Activated B cell treated with CpG ODN at 0.5 μM for 24 hours (primary cell): Measurements from ENCODE around the gene GPR157. TPM values are rescaled to one million over a fixed set of nuclear protein-coding genes. Genes with fewer than 3 reads are reported as not detected.

Source experiments
- ATAC-seq: fragments of 200-7000 bp; cut with Tn5 transposase; one replicate; pipeline ENCODE4 v1.10.0; 2021; ENCODE audit warnings: low read depth, mild to moderate bottlenecking, moderate library complexity
- CTCF ChIA-PET: fragments of 350-600 bp; sonication (Branson Sonifier 250); formaldehyde crosslinking; loops from one replicate; lab custom pipeline; 2021; ENCODE audit warnings: antibody characterized with exemption; lab: Charles Lee
- POLR2A ChIA-PET: fragments of 350-600 bp; sonication (Branson Sonifier 250); formaldehyde crosslinking; loops from one replicate; lab custom pipeline; 2021; ENCODE audit warnings: antibody characterized with exemption; lab: Charles Lee
- DNase-seq: peaks from one replicate; pipeline ENCODE4 v3.0.0; 2022
- H3K27ac Mint-ChIP-seq: one replicate; pipeline ENCODE4 v1.8.0; 2020; ENCODE audit warnings: mixed read lengths
- H3K27me3 Mint-ChIP-seq: one replicate; pipeline ENCODE4 v1.8.0; 2021; ENCODE audit warnings: mixed read lengths
- H3K36me3 Mint-ChIP-seq: one replicate; pipeline ENCODE4 v1.8.0; 2021; ENCODE audit warnings: low read depth, mixed read lengths
- H3K4me1 Mint-ChIP-seq: one replicate; pipeline ENCODE4 v1.8.0; 2021; ENCODE audit warnings: mixed read lengths
- H3K4me3 Mint-ChIP-seq: one replicate; pipeline ENCODE4 v1.8.0; 2020; ENCODE audit warnings: mild to moderate bottlenecking, mixed read lengths
- H3K9me3 Mint-ChIP-seq: one replicate; pipeline ENCODE4 v1.8.0; 2020; ENCODE audit warnings: mixed read lengths
- intact Hi-C: fragments of 100-400 bp; cut with micrococcal nuclease; formaldehyde crosslinking; loops from one replicate; pipeline ENCODE4 v1.15.1; 2024
- total RNA-seq: library from RNA; stranded (reverse); gene quantifications from 2 replicates; pipeline ENCODE4 v1.2.3, GENCODE V29; 2022
- TF ChIP-seq, protein P1 (sequence below): fragments of 200-600 bp; IDR thresholded peaks from one replicate; pipeline ENCODE4 v1.8.0; 2022; ENCODE audit warnings: antibody characterized with exemption, mild to moderate bottlenecking

GPR157 gene
- total RNA-seq, 1 donor from 2014 or later, result 7.0 TPM

DNA sequence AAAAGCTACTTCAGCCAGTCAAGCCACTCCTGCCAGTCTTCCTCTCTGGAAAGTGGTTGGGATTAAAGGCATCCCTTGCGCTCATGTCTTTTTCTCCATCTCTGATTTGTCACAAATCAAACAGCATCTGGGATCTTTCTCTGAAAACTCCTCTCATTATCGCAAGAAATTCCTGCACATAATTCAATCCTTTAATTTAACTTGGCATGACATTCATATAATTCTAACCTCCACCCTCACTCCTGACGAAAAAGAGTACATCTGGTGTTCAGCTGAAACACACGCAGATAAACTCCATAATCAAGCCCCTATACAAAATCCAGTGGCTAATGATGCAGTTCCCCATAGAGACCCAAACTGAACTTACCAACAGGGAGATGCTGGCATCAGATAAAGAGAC, 40.1 kb downstream of the GPR157 start:
- Mint-ChIP-seq H3K27ac (no peak overlapping the region), H3K36me3 (no peaks in the 10 kb centered on the region), H3K4me1 (peaks cover 18% of the 10 kb centered on the region), H3K9me3 (no peaks in the 10 kb centered on the region), H3K27me3 (peaks cover 11% of the 10 kb centered on the region), H3K4me3 (no peak overlapping the region)
- ATAC-seq (no peak), DNase-seq (no peak)
- TF ChIP-seq, protein P1, sequence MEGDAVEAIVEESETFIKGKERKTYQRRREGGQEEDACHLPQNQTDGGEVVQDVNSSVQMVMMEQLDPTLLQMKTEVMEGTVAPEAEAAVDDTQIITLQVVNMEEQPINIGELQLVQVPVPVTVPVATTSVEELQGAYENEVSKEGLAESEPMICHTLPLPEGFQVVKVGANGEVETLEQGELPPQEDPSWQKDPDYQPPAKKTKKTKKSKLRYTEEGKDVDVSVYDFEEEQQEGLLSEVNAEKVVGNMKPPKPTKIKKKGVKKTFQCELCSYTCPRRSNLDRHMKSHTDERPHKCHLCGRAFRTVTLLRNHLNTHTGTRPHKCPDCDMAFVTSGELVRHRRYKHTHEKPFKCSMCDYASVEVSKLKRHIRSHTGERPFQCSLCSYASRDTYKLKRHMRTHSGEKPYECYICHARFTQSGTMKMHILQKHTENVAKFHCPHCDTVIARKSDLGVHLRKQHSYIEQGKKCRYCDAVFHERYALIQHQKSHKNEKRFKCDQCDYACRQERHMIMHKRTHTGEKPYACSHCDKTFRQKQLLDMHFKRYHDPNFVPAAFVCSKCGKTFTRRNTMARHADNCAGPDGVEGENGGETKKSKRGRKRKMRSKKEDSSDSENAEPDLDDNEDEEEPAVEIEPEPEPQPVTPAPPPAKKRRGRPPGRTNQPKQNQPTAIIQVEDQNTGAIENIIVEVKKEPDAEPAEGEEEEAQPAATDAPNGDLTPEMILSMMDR, result no peak
- ChIA-PET POLR2A (no interaction called here), CTCF (no interaction called here)
- intact Hi-C loops, result no loop called here

DNA sequence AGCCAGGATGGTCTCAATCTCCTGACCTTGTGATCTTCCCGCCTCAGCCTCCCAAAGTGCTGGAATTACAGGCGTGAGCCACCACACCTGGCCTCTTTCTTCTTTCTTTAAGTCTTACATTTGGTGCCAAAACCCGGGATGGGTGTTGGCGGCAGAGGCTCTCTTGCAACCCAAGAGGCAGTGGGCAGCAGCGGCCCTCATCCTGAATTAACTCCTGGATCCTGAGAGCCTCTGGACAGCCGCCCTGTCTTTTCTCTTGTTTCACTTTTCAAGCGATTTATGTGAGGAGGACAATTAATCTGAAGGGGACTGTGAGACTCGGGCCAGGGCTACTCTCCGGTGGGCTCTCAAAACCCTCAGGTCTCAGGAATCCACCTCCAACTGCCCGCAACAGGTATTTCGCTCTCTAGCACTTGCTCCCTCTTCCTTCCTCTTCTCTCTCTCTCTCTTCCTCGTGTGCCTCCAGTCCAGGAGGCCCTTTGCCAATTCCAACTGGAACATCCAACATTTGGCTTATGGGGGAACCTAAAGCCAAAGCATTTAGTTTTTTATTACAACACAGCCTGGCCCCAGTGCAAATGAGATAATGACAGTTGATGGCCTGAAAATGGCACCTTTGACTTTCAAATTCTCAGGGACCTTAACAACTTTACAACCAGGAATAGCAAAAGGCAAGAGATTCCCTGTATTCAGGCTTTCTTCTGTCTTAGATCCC, 41.3 kb downstream of the GPR157 start:
- Mint-ChIP-seq H3K27me3 (peaks cover 11% of the 10 kb centered on the region), H3K36me3 (no peaks in the 10 kb centered on the region), H3K27ac (no peak overlapping the region), H3K9me3 (no peaks in the 10 kb centered on the region), H3K4me1 (peaks cover 26% of the 10 kb centered on the region), H3K4me3 (no peak overlapping the region)
- no peak for ATAC-seq
- CTCF ChIA-PET, result interaction anchor here (1.7 kb wide), 1 partner anchor 83 kb away, joined by 3 read pairs; no protein-coding TSS in a partner anchor
- no peak for DNase-seq
- TF ChIP-seq, protein P1, result no peak
- intact Hi-C loops, result no loop called here
- POLR2A ChIA-PET, result interaction anchor here (0.6 kb wide), 1 partner anchor 8 kb away, joined by 3 read pairs; no protein-coding TSS in a partner anchor

DNA sequence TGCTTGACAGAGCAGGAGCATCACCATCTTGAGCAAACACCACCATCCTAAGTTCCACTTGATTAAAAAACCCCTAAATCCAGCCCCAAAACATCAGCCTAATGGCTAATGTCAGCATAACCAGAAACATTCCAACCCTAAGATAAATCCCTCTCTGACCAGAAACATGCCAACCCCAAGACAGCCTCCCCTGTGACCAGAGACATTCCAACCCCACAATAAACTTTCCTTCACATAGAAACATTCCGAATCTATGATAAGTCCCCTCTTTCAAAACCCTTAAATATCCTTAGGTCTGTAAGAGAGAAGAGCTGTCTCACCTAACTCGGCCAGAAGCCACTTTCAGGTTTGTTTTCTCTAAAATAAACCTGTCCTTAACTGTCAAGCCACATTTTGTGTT, 42.1 kb downstream of the GPR157 start:
- H3K9me3 Mint-ChIP-seq, result no peaks in the 10 kb centered on the region
- no peaks in the 10 kb centered on the region for H3K36me3 Mint-ChIP-seq
- H3K4me3 Mint-ChIP-seq, result no peak overlapping the region
- DNase-seq (no peak), ATAC-seq (no peak)
- TF ChIP-seq, protein P1, result no peak
- peaks cover 11% of the 10 kb centered on the region for H3K27me3 Mint-ChIP-seq
- intact Hi-C loops, result loop anchor here (1.0 kb wide), 1 partner anchor 8 kb away; no protein-coding TSS in a partner anchor
- ChIA-PET POLR2A (interaction anchor here (0.6 kb wide), 1 partner anchor 8 kb away, joined by 3 read pairs; no protein-coding TSS in a partner anchor), CTCF (interaction anchor here (1.7 kb wide), 1 partner anchor 82 kb away, joined by 3 read pairs; no protein-coding TSS in a partner anchor)
- H3K4me1 Mint-ChIP-seq, result peaks cover 34% of the 10 kb centered on the region
- H3K27ac Mint-ChIP-seq, result no peak overlapping the region

DNA sequence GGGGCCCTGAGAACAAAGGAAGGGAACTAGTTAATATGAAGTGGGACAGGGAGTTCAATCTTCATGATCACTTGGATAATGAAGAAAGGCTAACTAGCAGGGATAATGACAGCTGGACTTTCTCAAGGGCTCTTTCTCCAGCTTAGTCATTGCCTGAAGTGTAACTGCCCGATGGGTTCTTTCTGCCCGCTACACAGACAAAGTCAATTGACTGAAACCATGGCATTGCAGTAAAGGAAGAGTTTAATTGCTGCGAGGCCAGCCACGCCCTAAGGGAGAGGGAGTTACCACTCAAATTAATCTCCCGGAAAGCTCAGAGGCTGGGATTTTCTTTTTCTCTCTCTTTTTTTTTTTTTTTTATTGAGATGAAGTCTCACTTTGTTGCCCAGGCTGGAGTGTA, 42.9 kb downstream of the GPR157 start:
- Mint-ChIP-seq H3K4me1 (peaks cover 41% of the 10 kb centered on the region), H3K27me3 (peaks cover 11% of the 10 kb centered on the region), H3K27ac (no peak overlapping the region), H3K4me3 (no peak overlapping the region), H3K36me3 (no peaks in the 10 kb centered on the region), H3K9me3 (no peaks in the 10 kb centered on the region)
- POLR2A ChIA-PET, result no interaction called here
- CTCF ChIA-PET, result interaction anchor here (1.7 kb wide), 1 partner anchor 81 kb away, joined by 3 read pairs; no protein-coding TSS in a partner anchor
- ATAC-seq, result no peak
- DNase-seq, result no peak
- TF ChIP-seq, protein P1, result no peak
- intact Hi-C loops, result loop anchor here (1.0 kb wide), 1 partner anchor 8 kb away; no protein-coding TSS in a partner anchor

DNA sequence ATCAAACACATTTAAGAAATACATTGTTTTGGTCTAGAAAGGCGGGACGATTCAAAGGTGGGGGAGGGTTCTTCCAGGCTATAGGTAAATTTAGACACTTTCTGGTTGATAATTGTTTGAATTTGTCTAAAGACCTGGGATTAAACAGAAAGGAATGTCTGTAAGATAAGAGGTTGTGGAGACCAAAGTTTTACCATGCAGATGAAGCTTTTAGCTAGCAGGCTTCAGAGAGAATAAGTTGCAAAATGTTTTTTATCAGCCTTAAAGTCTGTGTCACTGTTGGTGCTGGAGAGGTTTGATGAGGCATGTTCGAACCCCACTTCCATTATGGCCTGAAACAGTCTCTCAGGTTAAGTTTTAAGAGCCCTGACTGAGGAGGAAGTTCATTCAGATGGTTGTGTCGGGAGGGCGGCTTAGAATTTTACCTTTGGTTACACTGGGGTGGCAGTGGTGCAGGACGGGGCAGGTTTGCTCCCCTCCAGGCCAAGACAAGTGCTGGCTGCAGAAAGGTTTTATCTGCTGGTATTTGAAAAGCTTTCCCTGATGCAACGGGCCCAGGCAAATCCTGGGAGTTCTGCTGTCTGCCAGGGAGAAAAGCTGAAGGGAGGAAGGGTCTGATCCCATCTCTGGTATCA, 43.5 kb downstream of the GPR157 start:
- no peaks in the 10 kb centered on the region for H3K9me3 Mint-ChIP-seq
- DNase-seq, result no peak
- H3K4me1 Mint-ChIP-seq, result peaks cover 46% of the 10 kb centered on the region
- TF ChIP-seq, protein P1, result no peak
- no peak for ATAC-seq
- no peak overlapping the region for H3K27ac Mint-ChIP-seq
- ChIA-PET POLR2A (interaction anchor here (1.0 kb wide), 1 partner anchor 11 kb away, joined by 3 read pairs; no protein-coding TSS in a partner anchor), CTCF (interaction anchor here (1.7 kb wide), 1 partner anchor 81 kb away, joined by 3 read pairs; no protein-coding TSS in a partner anchor)
- intact Hi-C loops, result no loop called here
- no peaks in the 10 kb centered on the region for H3K36me3 Mint-ChIP-seq
- H3K4me3 Mint-ChIP-seq, result no peak overlapping the region
- H3K27me3 Mint-ChIP-seq, result peaks cover 11% of the 10 kb centered on the region
